HG02970 (cell line): ENCODE data around the gene HBE1.
A peak's percentile ranks its signal among the peaks of the same experiment; 100 is the strongest.

Experiments used
- ATAC-seq: cut with Tn5 transposase; IDR thresholded peaks from one replicate; pipeline ENCODE4 v1.9.1; 2021; ENCODE audit warnings: mild to moderate bottlenecking, moderate library complexity, moderate number of reproducible peaks; ENCODE audit not compliant: unreplicated experiment, low FRiP score

The HBE1 gene

GRCh38 chr11:5286351-5286750, 16.6 kb upstream of the HBE1 start:
- ATAC-seq: no peak

DNA sequence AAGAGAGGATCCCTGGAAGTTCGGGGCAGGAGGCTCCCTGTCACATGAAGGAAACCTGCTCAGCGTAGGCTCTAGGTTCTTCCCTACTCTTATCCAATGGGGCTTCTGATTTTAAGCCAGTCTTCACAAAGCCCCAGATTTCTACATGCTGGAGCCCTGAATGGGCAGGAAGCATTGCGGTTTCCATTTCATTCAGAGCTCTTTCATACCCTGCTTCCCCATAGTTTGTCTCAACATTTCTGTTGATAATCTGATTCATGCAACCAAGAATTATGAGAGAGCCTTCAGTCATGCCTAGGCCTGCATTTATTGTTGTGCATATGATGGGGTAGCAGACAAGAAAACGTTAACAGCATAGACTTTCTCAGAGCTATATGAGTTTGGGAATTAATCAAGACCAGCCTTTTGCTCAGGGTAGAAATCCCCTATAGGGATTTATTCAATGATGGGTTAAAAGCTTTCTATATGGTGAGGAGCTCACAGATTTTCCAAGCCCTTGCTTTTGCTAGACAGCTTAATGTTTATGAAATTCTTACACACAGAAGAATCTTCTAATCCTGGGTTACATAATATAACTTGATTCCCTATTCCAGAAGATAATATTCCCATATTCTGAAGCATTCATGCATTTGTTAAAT, 16.1 kb upstream of the HBE1 start:
- ATAC-seq: no peak

GRCh38 chr11:5284637-5285036, 14.9 kb upstream of the HBE1 start:
- ATAC-seq: no peak

DNA sequence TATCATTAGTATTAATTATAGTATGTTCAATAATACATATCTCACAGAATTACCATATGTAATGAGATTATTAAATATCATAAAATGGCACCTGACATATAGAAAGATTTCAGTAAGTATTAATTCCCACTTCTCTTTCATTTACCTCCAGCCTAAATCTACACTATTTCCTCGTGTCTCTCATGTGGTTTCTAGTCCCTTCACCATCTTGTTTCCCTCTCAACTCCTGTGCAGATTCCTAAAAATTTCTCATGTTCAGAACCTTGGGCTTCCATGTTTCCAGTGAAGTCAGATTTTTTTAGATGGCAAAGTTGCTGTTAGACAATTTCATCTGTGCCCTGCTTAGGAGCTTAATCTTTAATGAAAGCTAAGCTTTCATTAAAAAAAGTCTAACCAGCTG, 14.1 kb upstream of the HBE1 start:
- ATAC-seq: no peak

DNA sequence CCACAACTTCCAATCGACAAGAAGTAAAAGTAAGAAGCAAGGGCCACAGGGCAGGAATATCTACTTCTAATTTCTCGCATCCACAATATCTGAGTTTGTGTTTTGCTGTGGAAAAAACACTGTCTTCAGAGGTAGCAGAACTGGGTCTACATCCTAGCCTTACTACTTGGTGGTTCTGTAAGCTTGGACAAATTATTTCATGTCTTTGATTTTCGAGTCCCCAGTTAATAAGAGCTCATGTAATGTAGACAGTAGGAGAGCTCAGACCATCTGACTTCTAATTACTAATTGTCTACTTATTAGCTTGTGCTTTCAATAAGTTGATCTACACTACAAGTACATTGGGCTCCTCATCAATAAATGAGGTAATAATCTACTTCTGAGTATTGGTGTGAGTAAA, 13.3 kb upstream of the HBE1 start:
- no peak for ATAC-seq

DNA sequence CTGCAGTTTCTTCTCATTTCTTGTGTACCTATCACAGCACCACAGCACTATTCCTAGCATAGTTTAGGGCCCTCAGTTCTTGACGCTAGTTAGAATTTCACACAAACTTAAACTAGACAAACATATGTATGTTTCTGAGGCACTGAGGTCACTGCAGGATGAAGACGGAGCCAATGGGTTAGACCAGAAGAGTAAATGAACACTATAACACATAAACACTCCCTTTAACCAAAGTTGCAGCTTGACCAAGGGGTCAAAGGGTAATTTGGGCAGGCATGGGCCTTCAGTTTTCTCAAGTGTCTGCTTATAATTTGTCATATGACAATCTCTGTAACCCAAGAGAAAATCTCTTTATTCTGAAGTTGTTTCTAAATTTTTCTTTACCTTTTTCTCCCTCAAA, 12.9 kb upstream of the HBE1 start:
- no peak for ATAC-seq

DNA sequence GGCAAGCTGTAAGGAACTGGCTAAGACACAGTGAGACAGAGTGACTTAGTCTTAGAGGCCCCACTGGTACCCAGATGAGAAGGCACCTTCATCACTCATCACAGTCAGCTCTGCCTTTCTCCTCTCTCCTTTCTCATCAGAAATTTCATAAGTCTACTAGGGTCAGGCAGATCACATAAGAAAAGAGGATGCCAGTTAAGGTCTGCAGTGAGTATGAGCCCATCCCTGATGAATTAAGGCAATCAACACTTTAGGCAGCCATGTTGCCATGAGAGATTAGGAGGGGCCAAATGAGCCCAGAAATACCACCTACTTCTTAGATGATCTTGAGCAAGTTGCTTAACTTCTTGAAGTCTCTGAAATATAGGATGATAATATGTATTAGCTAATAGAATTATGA, 11.9 kb upstream of the HBE1 start:
- no peak for ATAC-seq

GRCh38 chr11:5280582-5281102, 10.9 kb upstream of the HBE1 start:
- peak; percentile 98 for ATAC-seq

- ATAC-seq: no peak
Observed at GRCh38 chr11:5279471-5280090, 9.8 kb upstream of the HBE1 start.

DNA sequence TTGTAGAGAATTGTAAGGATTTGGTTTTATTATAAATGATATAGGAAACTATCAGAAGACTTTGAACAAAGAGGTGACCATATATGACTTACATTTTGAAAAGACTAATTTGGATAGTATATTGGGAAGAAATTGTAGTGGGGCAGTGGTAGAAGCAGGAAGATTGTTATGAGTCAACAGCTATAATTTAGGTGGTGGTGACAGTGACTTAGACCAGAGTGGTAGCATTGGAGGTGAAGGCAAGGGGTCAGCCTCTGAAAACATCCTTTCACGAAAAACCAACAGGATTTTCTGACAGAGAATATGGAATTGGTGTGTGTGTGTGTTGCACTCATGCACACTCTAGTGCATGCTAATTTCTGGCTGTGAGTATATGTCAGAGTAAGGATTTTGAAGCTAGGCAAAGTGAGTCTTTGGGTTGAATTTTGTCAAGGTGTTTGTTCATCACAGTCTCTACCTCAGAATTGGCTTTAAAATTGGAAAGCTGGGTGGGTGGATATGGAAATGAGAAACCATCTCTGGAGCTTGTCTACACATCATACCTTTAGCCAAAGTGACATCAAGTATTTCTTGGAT, 8.2 kb upstream of the HBE1 start:
- ATAC-seq: no peak

GRCh38 chr11:5276697-5277096, 7.0 kb upstream of the HBE1 start:
- ATAC-seq: no peak

- no peak for ATAC-seq
Observed at GRCh38 chr11:5275369-5276110, 5.8 kb upstream of the HBE1 start.

DNA sequence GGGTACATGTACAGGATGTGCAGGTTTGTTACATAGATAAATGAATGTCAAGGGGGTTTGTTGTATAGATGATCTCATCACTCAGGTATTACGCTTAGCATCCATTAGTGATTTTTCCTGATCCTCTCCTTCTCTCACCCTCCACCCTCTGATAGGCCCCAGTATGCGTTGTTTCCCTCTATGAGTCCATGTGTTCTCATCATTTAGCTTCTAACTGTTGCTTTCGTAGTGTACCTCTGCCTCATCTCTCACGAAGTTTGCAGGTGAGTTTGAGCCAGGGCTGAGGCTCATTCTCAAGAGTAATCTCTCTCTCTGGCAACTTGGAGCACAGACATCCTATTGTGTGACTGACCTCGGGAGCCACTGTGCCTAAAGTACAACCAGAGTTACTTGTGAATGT, 4.7 kb upstream of the HBE1 start:
- ATAC-seq: no peak

GRCh38 chr11:5272395-5273017, 2.8 kb upstream of the HBE1 start:
- ATAC-seq: no peak

GRCh38 chr11:5267033-5267563, 2.6 kb downstream of the HBE1 start:
- no peak for ATAC-seq

GRCh38 chr11:5266609-5267008, 3.1 kb downstream of the HBE1 start:
- ATAC-seq: no peak

DNA sequence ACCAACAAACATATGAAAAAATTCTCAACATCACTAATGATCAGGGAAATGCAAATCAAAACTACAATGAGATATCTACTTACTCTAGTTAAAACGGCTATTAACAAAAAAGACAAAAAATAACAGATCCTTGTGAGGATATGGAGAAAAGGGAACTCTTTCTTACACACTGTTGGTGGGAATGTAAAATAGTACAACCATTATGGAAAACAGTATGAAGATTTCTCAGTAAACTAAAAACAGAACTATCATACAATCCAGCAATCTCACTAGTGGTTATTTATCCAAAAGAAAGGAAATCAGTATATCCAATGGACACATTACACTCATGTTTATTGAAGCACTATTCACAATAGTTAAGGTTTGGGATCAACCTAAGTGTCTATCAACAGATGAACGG, 3.9 kb downstream of the HBE1 start:
- ATAC-seq: no peak

- no peak for ATAC-seq
Observed at GRCh38 chr11:5258543-5259262, 11.0 kb downstream of the HBE1 start.

DNA sequence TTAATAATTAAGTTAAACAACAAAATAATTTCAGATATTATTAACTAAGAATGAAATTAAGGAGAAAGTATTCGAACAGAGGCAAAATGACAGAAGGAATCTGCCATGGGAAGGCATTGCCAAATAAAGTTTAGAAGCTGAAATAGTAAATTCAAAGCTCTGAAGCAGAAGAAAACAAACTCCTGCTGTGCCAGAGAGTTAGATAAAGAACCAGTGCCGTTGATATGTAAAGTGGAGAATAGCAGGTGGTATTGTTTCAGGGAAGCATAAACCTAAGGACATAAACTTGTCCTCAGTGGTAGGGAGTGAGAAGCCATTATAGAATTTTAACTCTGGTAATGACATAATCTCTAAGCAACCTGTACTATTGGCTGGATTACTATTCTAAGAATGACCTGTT, 12.4 kb downstream of the HBE1 start:
- ATAC-seq: no peak
